Body of pancreas (tissue), 4 donors: ENCODE measurements around the gene NFKB1. TPM values are rescaled to one million over a fixed set of nuclear protein-coding genes. Genes with fewer than 3 reads are reported as not detected.
A peak's percentile ranks its signal among the peaks of the same experiment; 100 is the strongest.

Experiments used
- ATAC-seq: fragments of 150-250 bp; one replicate; pipeline ENCODE4 v1.9.1; 2016
- DNase-seq, 4 donors: peaks; one replicate each; pipeline ENCODE4 v3.0.0-alpha.2; 2019
- H3K27ac ChIP-seq, 4 donors: fragments of 200-600 bp; sonication (generic); 1 replicate in 3 of 4; 2 replicates in 1 of 4; pipeline versions ENCODE4 v1.5.1 to v1.6.1; 2016 to 2019; ENCODE audit warnings: mild to moderate bottlenecking in 1 of 4, mixed read lengths in 1 of 4, moderate library complexity in 1 of 4
- H3K27me3 ChIP-seq, 2 donors: fragments of 200-600 bp; sonication (generic); one replicate each; pipeline ENCODE4 v1.6.0; 2016; ENCODE audit warnings: mild to moderate bottlenecking in 1 of 2
- H3K36me3 ChIP-seq, 2 donors: fragments of 200-600 bp; sonication (generic); replicated peaks in 1 of 2; 2 replicates each; pipeline ENCODE4 v1.5.1; 2016; ENCODE audit warnings: low read depth in 2 of 2; ENCODE audit not compliant: insufficient read depth in 1 of 2
- H3K4me1 ChIP-seq: fragments of 200-600 bp; sonication (generic); one replicate; pipeline ENCODE4 v1.6.0; 2016
- H3K4me3 ChIP-seq, 2 donors: fragments of 200-600 bp; sonication (generic); 1 replicate in 1 of 2; 2 replicates in 1 of 2; pipeline ENCODE4 v1.5.1; 2016 to 2019
- H3K9me3 ChIP-seq, 3 donors: fragments of 200-600 bp; sonication (generic); 1 replicate in 2 of 3; 2 replicates in 1 of 3; pipeline ENCODE4 v1.5.1; 2016
- POLR2A ChIP-seq, 3 donors: fragments of 450-650 bp; IDR thresholded peaks; one replicate each; pipeline ENCODE4 v1.6.1; 2016; ENCODE audit warnings: antibody characterized with exemption in 3 of 3, mild to moderate bottlenecking in 2 of 3
- WGBS, 2 donors: methylation state at CpG; one replicate each; pipeline ENCODE4 v1.1.5; 2017; 5-methylcytosine and 5-hydroxymethylcytosine counted together
- intact Hi-C: fragments of 100-400 bp; cut with DNase I; formaldehyde crosslinking; loops from one replicate; pipeline ENCODE4 v1.15.1; 2023
- total RNA-seq, 2 donors: library from RNA; depleted of rRNA; stranded (reverse); fragments of >200 nt; gene quantifications; one replicate each; pipeline ENCODE4 v1.1.0, GENCODE V29; 2016
- TF ChIP-seq, protein P1 (sequence below), 7 experiments: fragments of 450-650 bp in 4 of 7; fragments of 200-600 bp in 3 of 7; sonication (generic) in 3 of 7; IDR thresholded peaks; one replicate each; pipeline ENCODE4 v1.5.1; 2016 to 2019; ENCODE audit warnings: antibody characterized with exemption in 7 of 7

The NFKB1 gene
- total RNA-seq, 2 donors from 2014 or later, result 14.5 to 20.5 TPM

DNA sequence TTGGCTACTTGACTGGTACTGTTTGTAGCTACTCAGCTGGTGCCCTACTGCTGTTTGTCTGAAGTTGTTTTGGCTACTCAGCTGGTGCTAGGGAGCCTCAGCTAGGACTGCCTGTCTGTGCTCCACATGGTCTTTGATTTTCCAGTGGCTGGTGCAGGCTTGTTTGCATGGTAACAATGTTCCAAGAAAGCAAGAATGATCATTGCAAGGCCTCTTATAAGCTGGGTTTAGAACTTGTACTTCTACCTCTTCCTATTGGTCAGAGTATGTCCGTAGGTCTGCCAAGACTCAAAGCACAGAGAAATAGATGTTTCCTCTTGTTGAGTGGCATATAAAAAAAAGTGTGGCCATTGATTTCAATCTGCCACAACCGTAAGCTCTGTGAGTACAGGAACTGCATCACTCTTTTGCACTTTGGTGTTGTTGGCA, 17.6 kb downstream of the NFKB1 start:
- H3K27me3 ChIP-seq, result no peaks in the 10 kb centered on the region
- H3K9me3 ChIP-seq, result no peaks in the 10 kb centered on the region
- intact Hi-C loops, result no loop called here

DNA sequence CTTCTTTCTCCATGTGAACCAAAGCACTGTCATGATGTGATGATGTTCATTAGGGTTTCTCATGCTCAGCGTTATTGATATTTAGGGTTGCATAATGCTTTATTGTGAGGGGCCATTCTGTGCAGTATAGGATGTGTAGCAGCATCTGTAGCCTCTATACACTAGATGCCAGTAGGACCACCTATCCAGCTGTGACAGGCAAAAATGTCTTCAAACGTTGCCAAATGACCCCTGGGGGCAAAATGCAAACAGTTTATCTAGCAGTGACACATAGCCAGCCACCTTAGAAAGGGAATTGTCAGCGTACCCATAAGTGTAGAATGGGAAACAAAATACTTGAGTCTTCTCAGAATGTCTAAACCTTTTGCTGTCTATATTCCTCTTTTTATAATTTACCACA, 18.8 kb downstream of the NFKB1 start:
- H3K4me1 ChIP-seq, result peaks cover 42% of the 10 kb centered on the region
- H3K27me3 ChIP-seq, result no peaks in the 10 kb centered on the region
- H3K36me3 ChIP-seq, result no peaks in the 10 kb centered on the region
- no peaks in the 10 kb centered on the region for H3K9me3 ChIP-seq
- DNase-seq (no peak), ATAC-seq (no peak)
- no peak overlapping the region for H3K4me3 ChIP-seq
- intact Hi-C loops, result no loop called here
- TF ChIP-seq, protein P1, sequence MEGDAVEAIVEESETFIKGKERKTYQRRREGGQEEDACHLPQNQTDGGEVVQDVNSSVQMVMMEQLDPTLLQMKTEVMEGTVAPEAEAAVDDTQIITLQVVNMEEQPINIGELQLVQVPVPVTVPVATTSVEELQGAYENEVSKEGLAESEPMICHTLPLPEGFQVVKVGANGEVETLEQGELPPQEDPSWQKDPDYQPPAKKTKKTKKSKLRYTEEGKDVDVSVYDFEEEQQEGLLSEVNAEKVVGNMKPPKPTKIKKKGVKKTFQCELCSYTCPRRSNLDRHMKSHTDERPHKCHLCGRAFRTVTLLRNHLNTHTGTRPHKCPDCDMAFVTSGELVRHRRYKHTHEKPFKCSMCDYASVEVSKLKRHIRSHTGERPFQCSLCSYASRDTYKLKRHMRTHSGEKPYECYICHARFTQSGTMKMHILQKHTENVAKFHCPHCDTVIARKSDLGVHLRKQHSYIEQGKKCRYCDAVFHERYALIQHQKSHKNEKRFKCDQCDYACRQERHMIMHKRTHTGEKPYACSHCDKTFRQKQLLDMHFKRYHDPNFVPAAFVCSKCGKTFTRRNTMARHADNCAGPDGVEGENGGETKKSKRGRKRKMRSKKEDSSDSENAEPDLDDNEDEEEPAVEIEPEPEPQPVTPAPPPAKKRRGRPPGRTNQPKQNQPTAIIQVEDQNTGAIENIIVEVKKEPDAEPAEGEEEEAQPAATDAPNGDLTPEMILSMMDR (IDR thresholded peaks at IDR 0.05), result no peak
- no peak for TF ChIP-seq POLR2A (IDR thresholded peaks at IDR 0.05)
- WGBS, 2 donors, result 62 to 65% methylated on average over 3 of the region's 3 CpGs
- no peak overlapping the region for H3K27ac ChIP-seq

More for the DNA sequence above, 17.6 kb downstream of the NFKB1 start:
- Histone ChIP-seq H3K4me1 (peaks cover 41% of the 10 kb centered on the region), H3K27ac (no peak overlapping the region), H3K4me3 (no peak overlapping the region), H3K36me3 (no peaks in the 10 kb centered on the region)
- ATAC-seq (peak; percentile 12), DNase-seq (peak in 2 of 4 donors; percentile 9 to 16)
- 70 to 71% methylated on average over 2 of the region's 2 CpGs for WGBS, 2 donors
- no peak for TF ChIP-seq POLR2A (IDR thresholded peaks at IDR 0.05)
- TF ChIP-seq, protein P1 (IDR thresholded peaks at IDR 0.05), result no peak

DNA sequence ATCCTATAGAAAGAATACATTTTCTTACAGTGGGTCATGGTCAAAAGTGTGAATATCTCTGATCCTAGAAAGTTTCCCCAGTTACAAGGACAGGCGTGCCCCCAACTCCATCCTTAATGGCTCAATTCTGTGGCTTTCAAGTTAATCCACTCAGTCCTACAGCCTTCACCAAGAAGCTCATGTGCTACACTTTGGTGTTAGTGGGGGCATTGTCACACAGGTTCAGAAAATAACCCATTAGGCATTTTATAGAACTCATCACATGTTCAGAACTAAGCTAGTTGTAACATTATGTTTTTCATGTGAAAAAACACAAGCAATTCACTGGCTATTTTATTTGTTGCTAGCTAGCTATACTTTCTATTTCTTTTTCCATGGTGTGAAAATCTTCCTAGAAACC, 20.4 kb downstream of the NFKB1 start:
- intact Hi-C loops, result no loop called here
- ATAC-seq (no peak), DNase-seq (no peak)
- no peak overlapping the region for H3K4me3 ChIP-seq
- no peaks in the 10 kb centered on the region for H3K9me3 ChIP-seq
- peaks cover 42% of the 10 kb centered on the region for H3K4me1 ChIP-seq
- TF ChIP-seq, protein P1 (IDR thresholded peaks at IDR 0.05), result no peak
- TF ChIP-seq POLR2A (IDR thresholded peaks at IDR 0.05), result no peak
- 85 to 100% methylated on average over 1 of the region's 1 CpG for WGBS, 2 donors
- no peak overlapping the region for H3K27ac ChIP-seq
- no peaks in the 10 kb centered on the region for H3K36me3 ChIP-seq
- no peaks in the 10 kb centered on the region for H3K27me3 ChIP-seq

DNA sequence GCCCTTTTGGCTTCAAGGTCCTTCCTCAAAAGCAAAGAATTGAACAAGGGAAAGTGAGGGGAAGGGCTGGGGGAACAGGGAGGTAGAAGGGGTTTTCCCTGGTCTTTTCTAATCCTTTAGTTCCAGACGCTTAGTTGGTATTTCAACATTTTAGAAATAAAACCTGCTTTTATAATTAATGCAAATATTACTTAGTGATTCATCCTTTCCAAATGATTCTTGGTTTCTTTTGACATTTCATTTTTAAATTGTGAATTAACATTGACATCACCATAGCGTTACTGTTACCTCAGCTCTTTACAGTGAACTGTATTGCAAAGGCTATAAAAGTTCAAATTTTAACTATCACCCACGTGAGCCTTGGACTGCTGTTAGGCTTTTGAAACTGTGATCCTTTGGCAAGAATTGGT, 20.9 kb downstream of the NFKB1 start:
- Histone ChIP-seq H3K4me3 (no peak overlapping the region), H3K9me3 (no peaks in the 10 kb centered on the region), H3K4me1 (peaks cover 42% of the 10 kb centered on the region), H3K27ac (no peak overlapping the region), H3K36me3 (no peaks in the 10 kb centered on the region), H3K27me3 (no peaks in the 10 kb centered on the region)
- intact Hi-C loops, result no loop called here
- DNase-seq, result no peak
- 65 to 68% methylated on average over 3 of the region's 3 CpGs for WGBS, 2 donors
- TF ChIP-seq, protein P1 (IDR thresholded peaks at IDR 0.05), result no peak
- TF ChIP-seq POLR2A (IDR thresholded peaks at IDR 0.05), result no peak
- no peak for ATAC-seq

DNA sequence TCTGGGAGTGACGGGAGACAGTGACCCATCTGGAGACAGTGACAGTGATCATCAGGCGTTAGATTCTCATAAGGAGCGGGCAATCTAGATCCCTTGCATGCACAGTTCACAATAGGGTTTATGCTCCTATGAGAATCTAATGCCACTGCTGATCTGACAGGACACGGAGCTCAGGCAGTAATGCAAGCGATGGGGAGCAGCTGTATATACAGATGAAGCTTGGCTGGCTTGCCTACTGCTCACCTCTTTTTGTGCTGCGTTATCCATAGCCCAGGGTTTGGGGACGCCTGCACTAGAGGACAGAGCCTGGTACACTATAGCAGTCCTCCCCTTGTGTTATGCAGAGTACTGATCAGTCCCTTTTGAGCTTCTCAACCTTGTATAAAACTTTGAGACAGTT, 23.5 kb downstream of the NFKB1 start:
- 93 to 96% methylated on average over 7 of the region's 7 CpGs for WGBS, 2 donors
- no peak for ATAC-seq
- Histone ChIP-seq H3K4me3 (no peak overlapping the region), H3K36me3 (no peaks in the 10 kb centered on the region), H3K4me1 (peaks cover 30% of the 10 kb centered on the region), H3K27ac (no peak overlapping the region), H3K27me3 (no peaks in the 10 kb centered on the region), H3K9me3 (no peaks in the 10 kb centered on the region)
- intact Hi-C loops, result no loop called here
- TF ChIP-seq, protein P1 (IDR thresholded peaks at IDR 0.05), result no peak
- no peak for TF ChIP-seq POLR2A (IDR thresholded peaks at IDR 0.05)
- DNase-seq, result no peak
